CD4-positive, alpha-beta T cell (primary cell): ENCODE results near the gene SNX12. TPM values are rescaled to one million over a fixed set of nuclear protein-coding genes. Genes with fewer than 3 reads are reported as not detected.

Experiments used
- ATAC-seq: fragments of 200-7000 bp; cut with Tn5 transposase; one replicate; pipeline ENCODE4 v1.10.0; 2022; ENCODE audit warnings: mild to moderate bottlenecking; ENCODE audit not compliant: poor library complexity
- CTCF ChIA-PET: fragments of 350-600 bp; sonication (Branson Sonifier 250); formaldehyde crosslinking; loops from one replicate; lab custom pipeline; 2021; ENCODE audit warnings: antibody characterized with exemption, inconsistent platforms; lab: Charles Lee
- POLR2A ChIA-PET: fragments of 350-600 bp; sonication (Branson Sonifier 250); formaldehyde crosslinking; loops from one replicate; lab custom pipeline; 2021; ENCODE audit warnings: antibody characterized with exemption, inconsistent platforms; lab: Charles Lee
- DNase-seq, 14 experiments: peaks; one replicate each; pipeline ENCODE4 v3.0.0-alpha.2; 2013 to 2020; ENCODE audit warnings: mixed read lengths in 2 of 14
- H3K27ac ChIP-seq, 2 donors: one replicate each; pipeline versions ENCODE4 v1.5.1 to v1.7.0; 2013; ENCODE audit warnings: low read length in 2 of 2, low read depth in 1 of 2, mild to moderate bottlenecking in 1 of 2
- H3K27me3 ChIP-seq, 2 experiments: 1 replicate in 1 of 2; 2 replicates in 1 of 2; pipeline versions ENCODE4 v1.6.1 to v1.7.0; 2013; ENCODE audit warnings: low read length in 2 of 2, control low read depth in 1 of 2, mild to moderate bottlenecking in 1 of 2, moderate library complexity in 1 of 2; ENCODE audit not compliant: insufficient read depth in 2 of 2, control insufficient read depth in 1 of 2
- H3K36me3 ChIP-seq: one replicate; pipeline ENCODE4 v1.6.1; 2013; ENCODE audit warnings: low read length, control low read depth; ENCODE audit not compliant: insufficient read depth
- H3K4me1 ChIP-seq: one replicate; pipeline ENCODE4 v1.6.1; 2013; ENCODE audit warnings: low read length, control low read depth; ENCODE audit not compliant: insufficient read depth
- H3K4me3 ChIP-seq: one replicate; pipeline ENCODE4 v1.5.1; 2013; ENCODE audit warnings: mild to moderate bottlenecking, low read length, moderate library complexity
- H3K9me3 ChIP-seq, 2 experiments: 1 replicate in 1 of 2; 2 replicates in 1 of 2; pipeline versions ENCODE4 v1.6.1 to v1.7.0; 2013; ENCODE audit warnings: low read length in 2 of 2, mild to moderate bottlenecking in 2 of 2, control low read depth in 1 of 2, moderate library complexity in 1 of 2; ENCODE audit not compliant: control insufficient read depth in 1 of 2, insufficient read depth in 1 of 2
- H3K27ac Mint-ChIP-seq: one replicate; pipeline ENCODE4 v1.8.0; 2020; ENCODE audit warnings: mixed read lengths
- H3K27me3 Mint-ChIP-seq: one replicate; pipeline ENCODE4 v1.8.0; 2021; ENCODE audit warnings: mixed read lengths
- H3K36me3 Mint-ChIP-seq: one replicate; pipeline ENCODE4 v1.8.0; 2021; ENCODE audit warnings: low read depth, mixed read lengths
- H3K4me1 Mint-ChIP-seq: one replicate; pipeline ENCODE4 v1.8.0; 2021; ENCODE audit warnings: low read depth, mixed read lengths
- H3K4me3 Mint-ChIP-seq: one replicate; pipeline ENCODE4 v1.8.0; 2020; ENCODE audit warnings: mild to moderate bottlenecking, mixed read lengths
- H3K9me3 Mint-ChIP-seq: one replicate; pipeline ENCODE4 v1.8.0; 2020; ENCODE audit warnings: mixed read lengths
- intact Hi-C, 2 experiments: fragments of 100-400 bp; cut with DNase I in 1 of 2; cut with micrococcal nuclease in 1 of 2; formaldehyde crosslinking; loops; one replicate each; pipeline versions ENCODE4 v1.15.1 to v1.9.0; 2023 to 2025; cut with DNase I, micrococcal nuclease
- total RNA-seq, 174 experiments: library from RNA in 2 of 174; stranded (reverse) in 2 of 174; gene quantifications; one replicate each; pipeline ENCODE4 v1.2.3 and lab custom pipeline; 2021 to 2026
- TF ChIP-seq, protein P1 (sequence below): fragments of 200-600 bp; IDR thresholded peaks from one replicate; pipeline ENCODE4 v1.8.0; 2022; ENCODE audit warnings: antibody characterized with exemption, mild to moderate bottlenecking

SNX12 gene
- total RNA-seq, 2 experiments from 2014 or later: 20.5 to 22.4 TPM

DNA sequence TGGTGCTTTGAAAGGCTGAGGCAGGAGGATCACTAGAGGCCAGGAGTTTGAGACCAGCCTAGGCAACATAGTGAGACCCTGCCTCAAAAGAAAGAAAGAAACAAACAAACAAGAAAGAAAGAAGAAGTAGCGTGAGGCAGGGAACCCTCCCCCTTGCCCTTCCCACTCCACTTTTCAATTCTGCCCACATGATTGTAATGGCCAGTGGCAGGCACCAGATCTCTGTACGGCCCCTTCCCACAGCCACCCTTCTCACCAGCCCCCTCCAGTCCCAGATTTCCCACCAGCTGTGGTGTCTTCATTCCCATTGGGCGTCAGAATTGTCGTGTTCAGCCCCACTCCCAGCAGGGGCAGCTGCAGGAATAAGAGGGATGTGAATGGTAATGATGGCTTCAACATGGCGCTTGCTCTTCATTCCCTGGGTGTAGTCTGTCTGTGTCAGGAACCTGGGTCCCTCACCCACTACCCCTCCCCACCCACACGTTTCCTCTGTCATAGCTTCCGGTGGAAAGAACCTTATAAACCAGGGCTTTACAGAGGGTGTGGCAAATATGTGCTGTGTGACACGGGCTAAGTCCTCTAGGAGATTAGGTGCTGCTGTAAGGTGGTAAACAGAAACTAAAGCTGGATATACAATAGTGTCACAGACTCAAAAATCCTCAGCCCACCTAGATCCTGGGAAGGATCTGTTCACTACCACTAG, 43.2 kb upstream of the SNX12 start, which contains the start of gene IL2RG:
IL2RG (minus strand) TSS at position 437 of the 703 bp plus-strand sequence; CDS start at position 399, 38 bp downstream.
- Mint-ChIP-seq H3K4me3 (peak within 1 kb of the TSS; percentile 98), H3K36me3 (peaks cover 58% of the 10 kb centered on the region), H3K27me3 (no peaks in the 10 kb centered on the region), H3K9me3 (no peaks in the 10 kb centered on the region), H3K27ac (peak within 1 kb of the TSS; percentile 99), H3K4me1 (peaks cover 51% of the 10 kb centered on the region)
- TF ChIP-seq, protein P1, sequence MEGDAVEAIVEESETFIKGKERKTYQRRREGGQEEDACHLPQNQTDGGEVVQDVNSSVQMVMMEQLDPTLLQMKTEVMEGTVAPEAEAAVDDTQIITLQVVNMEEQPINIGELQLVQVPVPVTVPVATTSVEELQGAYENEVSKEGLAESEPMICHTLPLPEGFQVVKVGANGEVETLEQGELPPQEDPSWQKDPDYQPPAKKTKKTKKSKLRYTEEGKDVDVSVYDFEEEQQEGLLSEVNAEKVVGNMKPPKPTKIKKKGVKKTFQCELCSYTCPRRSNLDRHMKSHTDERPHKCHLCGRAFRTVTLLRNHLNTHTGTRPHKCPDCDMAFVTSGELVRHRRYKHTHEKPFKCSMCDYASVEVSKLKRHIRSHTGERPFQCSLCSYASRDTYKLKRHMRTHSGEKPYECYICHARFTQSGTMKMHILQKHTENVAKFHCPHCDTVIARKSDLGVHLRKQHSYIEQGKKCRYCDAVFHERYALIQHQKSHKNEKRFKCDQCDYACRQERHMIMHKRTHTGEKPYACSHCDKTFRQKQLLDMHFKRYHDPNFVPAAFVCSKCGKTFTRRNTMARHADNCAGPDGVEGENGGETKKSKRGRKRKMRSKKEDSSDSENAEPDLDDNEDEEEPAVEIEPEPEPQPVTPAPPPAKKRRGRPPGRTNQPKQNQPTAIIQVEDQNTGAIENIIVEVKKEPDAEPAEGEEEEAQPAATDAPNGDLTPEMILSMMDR: no peak
- peak; percentile 81 for ATAC-seq
- Histone ChIP-seq H3K27ac (peak within 1 kb of the TSS; percentile 96 to 99), H3K36me3 (peaks cover 36% of the 10 kb centered on the region), H3K4me3 (peak within 1 kb of the TSS; percentile 93), H3K27me3 (no peaks in the 10 kb centered on the region), H3K4me1 (peaks cover 56% of the 10 kb centered on the region), H3K9me3 (no peaks in the 10 kb centered on the region)
- ChIA-PET POLR2A (interaction anchor here (1.0 to 4.3 kb wide), 16 partner anchors 9 to 422 kb away, joined by 3 to 106 read pairs (median 12); partner anchors contain the start of genes FOXO4, MED12, NONO and OGT), CTCF (interaction anchor here (1.4 to 4.1 kb wide), 3 partner anchors 9 to 18 kb away, joined by 3 to 23 read pairs (median 22); no protein-coding TSS in a partner anchor)
- peak; percentile 56 to 94 (median 70) for DNase-seq
- intact Hi-C loops: loop anchor here (1.0 to 5.0 kb wide), 3 partner anchors 10 to 421 kb away; partner anchors contain the start of genes OGT (in 1 of the 2) and TAF1 (in 1 of the 2)

- TF ChIP-seq, protein P1: no peak
- Mint-ChIP-seq H3K4me1 (peaks cover 64% of the 10 kb centered on the region), H3K9me3 (no peaks in the 10 kb centered on the region), H3K4me3 (peak overlapping the region; percentile 98), H3K27ac (peak overlapping the region; percentile 99), H3K27me3 (no peaks in the 10 kb centered on the region), H3K36me3 (peaks cover 68% of the 10 kb centered on the region)
- Histone ChIP-seq H3K9me3 (no peaks in the 10 kb centered on the region), H3K27ac (peak overlapping the region; percentile 96 to 99), H3K4me1 (peaks cover 75% of the 10 kb centered on the region), H3K27me3 (no peaks in the 10 kb centered on the region), H3K36me3 (peaks cover 37% of the 10 kb centered on the region), H3K4me3 (peak overlapping the region; percentile 93)
- ChIA-PET POLR2A (interaction anchor here (1.1 kb wide), 1 partner anchor 9 kb away, joined by 6 read pairs; the partner anchor contains the start of gene MED12), CTCF (no interaction called here)
- DNase-seq (peak in 2 of 14 experiments; percentile 44 to 47), ATAC-seq (peak; percentile 18)
- intact Hi-C loops: loop anchor here in 1 of 2 experiments (1.0 kb wide), 1 partner anchor 11 kb away; no protein-coding TSS in a partner anchor
Observed at GRCh38 chrX:71109051-71109450, 40.9 kb upstream of the SNX12 start.

- peaks cover 68% of the 10 kb centered on the region for H3K36me3 Mint-ChIP-seq
- H3K4me1 Mint-ChIP-seq: peaks cover 71% of the 10 kb centered on the region
- intact Hi-C loops: no loop called here
- Histone ChIP-seq H3K27me3 (no peaks in the 10 kb centered on the region), H3K27ac (peak overlapping the region; percentile 52 to 96), H3K9me3 (no peaks in the 10 kb centered on the region), H3K4me3 (peak overlapping the region; percentile 93), H3K4me1 (peaks cover 75% of the 10 kb centered on the region), H3K36me3 (peaks cover 37% of the 10 kb centered on the region)
- peak overlapping the region; percentile 99 for H3K27ac Mint-ChIP-seq
- H3K27me3 Mint-ChIP-seq: no peaks in the 10 kb centered on the region
- CTCF ChIA-PET: no interaction called here
- no peaks in the 10 kb centered on the region for H3K9me3 Mint-ChIP-seq
- POLR2A ChIA-PET: interaction anchor here (0.7 to 1.1 kb wide), 2 partner anchors 11 to 40 kb away, joined by 3 to 6 read pairs; partner anchors contain the start of genes MED12 and SNX12
- DNase-seq: peak in 8 of 14 experiments; percentile 28 to 70 (median 48)
- TF ChIP-seq, protein P1: no peak
- H3K4me3 Mint-ChIP-seq: peak overlapping the region; percentile 98
- peak; percentile 12 for ATAC-seq
Observed at GRCh38 chrX:71107762-71108360, 39.7 kb upstream of the SNX12 start.
